ENCODE results near the gene CBARP. TPM values are rescaled to one million over a fixed set of nuclear protein-coding genes. Genes with fewer than 3 reads are reported as not detected.
"Not testable (repeated sequence)": the region's sequence is repeated elsewhere in the genome, so short reads cannot be mapped to it uniquely, and the experiment has no call there.

CBARP gene
- total and polyA plus RNA-seq, 2 of the 13 experiments (the other 11 are each of a cell fraction or from before 2014, with no cell fraction given) = 1.2 to 1.4 TPM

DNA sequence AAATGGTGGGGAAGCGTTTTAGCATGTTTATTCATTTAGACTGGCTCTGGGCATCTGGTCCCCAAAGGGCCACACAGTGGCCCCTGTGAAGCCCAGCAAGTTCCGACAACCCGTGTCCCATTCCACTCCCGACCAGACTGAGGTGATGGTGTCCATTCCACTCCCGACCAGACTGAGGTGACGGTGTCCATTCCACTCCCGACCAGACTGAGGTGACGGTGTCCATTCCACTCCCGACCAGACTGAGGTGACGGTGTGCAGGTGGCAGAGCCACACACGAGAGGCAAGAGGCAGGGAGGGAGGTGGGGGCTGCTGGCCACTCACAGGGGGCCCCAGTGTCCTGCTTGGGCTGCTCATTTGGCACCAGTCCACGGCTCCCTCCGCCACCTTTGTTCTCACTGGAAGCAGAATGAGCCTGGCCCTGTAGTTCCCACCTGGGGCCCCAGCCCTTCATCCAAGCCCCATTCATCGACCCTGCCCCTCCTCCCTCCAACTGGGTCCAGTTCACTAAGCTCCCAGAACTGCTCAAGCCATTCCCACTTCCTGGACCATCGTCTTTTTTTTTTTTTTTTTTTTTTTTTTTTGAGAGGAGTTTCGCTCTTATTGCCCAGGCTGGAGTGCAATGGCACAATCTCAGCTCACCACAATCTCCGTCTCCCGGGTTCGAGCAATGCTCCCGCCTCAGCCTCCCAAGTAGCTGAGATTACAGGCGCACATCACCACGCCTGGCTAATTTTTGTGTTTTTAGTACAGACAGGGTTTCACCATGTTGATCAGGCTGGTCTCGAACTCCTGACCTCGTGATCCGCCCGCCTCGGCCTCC lies 8.7 kb upstream of the CBARP start:
- POLR2A ChIA-PET = interaction anchor here (0.5 to 10.1 kb wide), 10 partner anchors 14 to 148 kb away, joined by 3 to 469 read pairs (median 4); partner anchors contain the start of gene CIRBP
- Histone ChIP-seq H3K4me1 (ENCODE audit: insufficient read depth, low read length) (peaks cover 56% of the 10 kb centered on the region), H3K4me3 (replicated peaks in 1 of 3; ENCODE audit: insufficient read depth in 1 of 3, low read depth in 2 of 3, low read length in 3 of 3) (peak overlapping the region; percentile 36 to 80 (median 52); a peak in 5 of 6 replicates), H3K9ac (ENCODE audit: insufficient read depth, low read depth, low read length) (peak overlapping the region; percentile 69), H3K79me2 (ENCODE audit: insufficient read depth, low read length) (peaks cover 31% of the 10 kb centered on the region), H4K20me1 (ENCODE audit: insufficient read depth, low read length) (peaks cover 14% of the 10 kb centered on the region; the same call in 1 of the 2 replicates), H3K27ac (ENCODE audit: extremely low read length, insufficient read depth, low read length) (peak overlapping the region; percentile 96), H3K4me2 (ENCODE audit: low read depth, low read length) (peak overlapping the region; percentile 81)
- CTCF ChIA-PET (ENCODE audit: low intra/inter-chr PET ratio, low total read pairs); BruUV-seq (replicated peaks); H3K27me3 ChIP-seq (ENCODE audit: control insufficient read depth in 1 of 2, insufficient read depth in 2 of 2, low read length in 2 of 2); in situ Hi-C loops (cut with HindIII; ENCODE audit: extremely low pct_ligation_motif_present, low pct_unique_long_range_greater_than_20kb); H3K36me3 ChIP-seq (replicated peaks in 1 of 2; ENCODE audit: control insufficient read depth in 1 of 2, insufficient read depth in 2 of 2, low read length in 2 of 2); H3K9me3 ChIP-seq (ENCODE audit: low read length); H2AFZ ChIP-seq (ENCODE audit: low read length); TF ChIP-seq NONO (IDR thresholded peaks at IDR 0.05): not testable (repeated sequence)
- WGBS (ENCODE audit: low lambda C conversion rate) = 40% methylated on average over 20 of the region's 27 CpGs
- peak; percentile 82 for FAIRE-seq
- intact Hi-C loops (cut with micrococcal nuclease; ENCODE audit: unreplicated experiment) = loop anchor here (1.0 kb wide), 1 partner anchor 20 kb away; no protein-coding TSS in a partner anchor
- DNase-seq (ENCODE audit: low spot score) = peak; percentile 88
- ATAC-seq = peak; percentile 8
- 0 out of 2 replicates have a peak, but pooled peaks have one; percentile 22 for TF ChIP-seq ZNF563 (CRISPR knock-in tag; IDR thresholded peaks at IDR 0.05)
- peak; percentile 87; the same call in 1 of the 2 replicates for TF ChIP-seq ZKSCAN5 (CRISPR knock-in tag; IDR thresholded peaks at IDR 0.05)
- peak; percentile 51; the same call in 1 of the 2 replicates for TF ChIP-seq NONO (CRISPR knock-in tag; conservative IDR thresholded peaks at IDR 0.05)
- TF ChIP-seq SAP130 (CRISPR knock-in tag; IDR thresholded peaks at IDR 0.05; ENCODE audit: low read depth) = peak; percentile 65
- TF ChIP-seq, protein P1, sequence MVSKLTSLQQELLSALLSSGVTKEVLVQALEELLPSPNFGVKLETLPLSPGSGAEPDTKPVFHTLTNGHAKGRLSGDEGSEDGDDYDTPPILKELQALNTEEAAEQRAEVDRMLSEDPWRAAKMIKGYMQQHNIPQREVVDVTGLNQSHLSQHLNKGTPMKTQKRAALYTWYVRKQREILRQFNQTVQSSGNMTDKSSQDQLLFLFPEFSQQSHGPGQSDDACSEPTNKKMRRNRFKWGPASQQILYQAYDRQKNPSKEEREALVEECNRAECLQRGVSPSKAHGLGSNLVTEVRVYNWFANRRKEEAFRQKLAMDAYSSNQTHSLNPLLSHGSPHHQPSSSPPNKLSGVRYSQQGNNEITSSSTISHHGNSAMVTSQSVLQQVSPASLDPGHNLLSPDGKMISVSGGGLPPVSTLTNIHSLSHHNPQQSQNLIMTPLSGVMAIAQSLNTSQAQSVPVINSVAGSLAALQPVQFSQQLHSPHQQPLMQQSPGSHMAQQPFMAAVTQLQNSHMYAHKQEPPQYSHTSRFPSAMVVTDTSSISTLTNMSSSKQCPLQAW (CRISPR knock-in tag; IDR thresholded peaks at IDR 0.05) = peak; percentile 59; the same call in 1 of the 2 replicates
- TF ChIP-seq RXRA (CRISPR knock-in tag; IDR thresholded peaks at IDR 0.05) = peak; percentile 45
- 0 out of 2 replicates have a peak, but pooled peaks have one; percentile 38 for TF ChIP-seq SIN3A (IDR thresholded peaks at IDR 0.05; ENCODE audit: borderline replicate concordance, low read depth, low read length)
- TF ChIP-seq, protein P2, sequence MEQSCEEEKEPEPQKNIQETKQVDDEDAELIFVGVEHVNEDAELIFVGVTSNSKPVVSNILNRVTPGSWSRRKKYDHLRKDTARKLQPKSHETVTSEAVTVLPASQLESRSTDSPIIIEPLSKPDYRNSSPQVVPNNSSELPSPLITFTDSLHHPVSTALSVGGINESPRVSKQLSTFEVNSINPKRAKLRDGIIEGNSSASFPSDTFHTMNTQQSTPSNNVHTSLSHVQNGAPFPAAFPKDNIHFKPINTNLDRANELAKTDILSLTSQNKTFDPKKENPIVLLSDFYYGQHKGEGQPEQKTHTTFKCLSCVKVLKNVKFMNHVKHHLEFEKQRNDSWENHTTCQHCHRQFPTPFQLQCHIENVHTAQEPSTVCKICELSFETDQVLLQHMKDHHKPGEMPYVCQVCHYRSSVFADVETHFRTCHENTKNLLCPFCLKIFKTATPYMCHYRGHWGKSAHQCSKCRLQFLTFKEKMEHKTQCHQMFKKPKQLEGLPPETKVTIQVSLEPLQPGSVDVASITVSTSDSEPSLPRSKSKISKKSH (CRISPR knock-in tag; IDR thresholded peaks at IDR 0.05; ENCODE audit: borderline replicate concordance) = 0 out of 2 replicates have a peak, but pooled peaks have one; percentile 43
- TF ChIP-seq ZFP41 (CRISPR knock-in tag; IDR thresholded peaks at IDR 0.05; ENCODE audit: borderline replicate concordance) = peak; percentile 39; the same call in 1 of the 2 replicates
- TF ChIP-seq FOXP4 (CRISPR knock-in tag; IDR thresholded peaks at IDR 0.05) = peak; percentile 50; the same call in 1 of the 2 replicates
- peak; percentile 68; the same call in 1 of the 2 replicates for TF ChIP-seq KDM6A (CRISPR knock-in tag; IDR thresholded peaks at IDR 0.05; ENCODE audit: low read depth)
- TF ChIP-seq DPF2 (CRISPR knock-in tag; IDR thresholded peaks at IDR 0.05; ENCODE audit: borderline replicate concordance, low read depth) = peak; percentile 31; the same call in 1 of the 2 replicates
- TF ChIP-seq, protein P3, sequence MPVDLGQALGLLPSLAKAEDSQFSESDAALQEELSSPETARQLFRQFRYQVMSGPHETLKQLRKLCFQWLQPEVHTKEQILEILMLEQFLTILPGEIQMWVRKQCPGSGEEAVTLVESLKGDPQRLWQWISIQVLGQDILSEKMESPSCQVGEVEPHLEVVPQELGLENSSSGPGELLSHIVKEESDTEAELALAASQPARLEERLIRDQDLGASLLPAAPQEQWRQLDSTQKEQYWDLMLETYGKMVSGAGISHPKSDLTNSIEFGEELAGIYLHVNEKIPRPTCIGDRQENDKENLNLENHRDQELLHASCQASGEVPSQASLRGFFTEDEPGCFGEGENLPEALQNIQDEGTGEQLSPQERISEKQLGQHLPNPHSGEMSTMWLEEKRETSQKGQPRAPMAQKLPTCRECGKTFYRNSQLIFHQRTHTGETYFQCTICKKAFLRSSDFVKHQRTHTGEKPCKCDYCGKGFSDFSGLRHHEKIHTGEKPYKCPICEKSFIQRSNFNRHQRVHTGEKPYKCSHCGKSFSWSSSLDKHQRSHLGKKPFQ (CRISPR knock-in tag; IDR thresholded peaks at IDR 0.05; ENCODE audit: insufficient replicate concordance) = peak; percentile 95
- peak; percentile 37; the same call in 1 of the 2 replicates for TF ChIP-seq KDM1A (CRISPR knock-in tag; IDR thresholded peaks at IDR 0.05)
- TF ChIP-seq ZNF263 (CRISPR knock-in tag; IDR thresholded peaks at IDR 0.05) = 0 out of 2 replicates have a peak, but pooled peaks have one; percentile 43
